Activated T-helper 2 cell treated with anti-CD3 and anti-CD28 coated beads, Interferon-gamma antibody, Interleukin-2, Interleukin-4, amounts not matched to agents 10 μg/mL and 5 μg/mL and 100 μg/mL, durations not matched to agents 14 hours and 24 hours and 36 hours (primary cell): ENCODE results near the gene ENHO. TPM values are rescaled to one million over a fixed set of nuclear protein-coding genes. Genes with fewer than 3 reads are reported as not detected.

ENCODE experiments used
- total RNA-seq: library from RNA; stranded (reverse); gene quantifications from 2 replicates; pipeline ENCODE4 v1.2.3, GENCODE V29; 2022

The ENHO gene
- total RNA-seq, 1 donor from 2014 or later = not detected

Other genes starting within 250 kb of the ENHO start
- gene KIF24, start 193.7 kb downstream of the ENHO start, total RNA-seq = 4.8 and 5.0 TPM in 2 replicates
- 30.8 and 33.0 TPM in 2 replicates for gene NUDT2, start 193.4 kb downstream of the ENHO start, total RNA-seq
- 1.6 TPM in 2 replicates for gene MYORG, start 146.1 kb downstream of the ENHO start, total RNA-seq
- 17.3 and 19.7 TPM in 2 replicates for gene FAM219A, start 64.4 kb downstream of the ENHO start, total RNA-seq
- not detected in 2 replicates for gene DNAI1, start 64.2 kb downstream of the ENHO start, total RNA-seq
- not detected in 2 replicates for gene CNTFR, start 66.7 kb upstream of the ENHO start, total RNA-seq
- 33.7 and 35.0 TPM in 2 replicates for gene RPP25L, start 89.1 kb upstream of the ENHO start, total RNA-seq
- 57.8 and 65.5 TPM in 2 replicates for gene DCTN3, start 97.5 kb upstream of the ENHO start, total RNA-seq
- gene ARID3C, start 106.1 kb upstream of the ENHO start, total RNA-seq = 0.14 and 0.21 TPM in 2 replicates
- gene SIGMAR1, start 114.8 kb upstream of the ENHO start, total RNA-seq = 105 and 109 TPM in 2 replicates
- gene GALT, start 123.7 kb upstream of the ENHO start, total RNA-seq = 74.3 and 78.4 TPM in 2 replicates
- 27.4 and 33.8 TPM in 2 replicates for gene IL11RA, start 129.2 kb upstream of the ENHO start, total RNA-seq
- gene CCL27, start 139.7 kb upstream of the ENHO start, total RNA-seq = 0.25 and 0.55 TPM in 2 replicates
- not detected in 2 replicates for gene CCL19, start 168.3 kb upstream of the ENHO start, total RNA-seq
- not detected in 2 replicates for gene CCL21, start 187.1 kb upstream of the ENHO start, total RNA-seq